ENCODE measurements around the gene GZMB. TPM values are rescaled to one million over a fixed set of nuclear protein-coding genes. Genes with fewer than 3 reads are reported as not detected.

GZMB gene
- total and polyA plus RNA-seq, 2 of the 13 experiments (the other 11 are each of a cell fraction or from before 2014, with no cell fraction given) = 0.12 TPM; not detected in 1

- TF ChIP-seq ZNF775 (CRISPR knock-in tag; IDR thresholded peaks at IDR 0.05; ENCODE audit: borderline replicate concordance) = no peak
- TF ChIP-seq PHF5A (CRISPR knock-in tag; IDR thresholded peaks at IDR 0.05; ENCODE audit: low read depth, unreplicated experiment) = no peak
- TF ChIP-seq ZFP37 (CRISPR knock-in tag; IDR thresholded peaks at IDR 0.05; ENCODE audit: borderline replicate concordance) = no peak
- TF ChIP-seq MLXIP (CRISPR knock-in tag; IDR thresholded peaks at IDR 0.05; ENCODE audit: borderline replicate concordance) = no peak
- no peak for TF ChIP-seq HOXD1 (CRISPR knock-in tag; IDR thresholded peaks at IDR 0.05)
- TF ChIP-seq KLF12 (CRISPR knock-in tag; IDR thresholded peaks at IDR 0.05; ENCODE audit: borderline replicate concordance) = no peak
- TF ChIP-seq TARDBP (CRISPR knock-in tag; IDR thresholded peaks at IDR 0.05) = no peak
These were observed 20.2 kb downstream of the GZMB start (continued) for GRCh38 chr14:24613747-24614146.

- no peaks in the 10 kb centered on the region for H3K36me3 ChIP-seq (replicated peaks in 1 of 2; ENCODE audit: control insufficient read depth in 1 of 2, insufficient read depth in 2 of 2, low read length in 2 of 2)
- H3K27me3 ChIP-seq (ENCODE audit: control insufficient read depth in 1 of 2, insufficient read depth in 2 of 2, low read length in 2 of 2) = no peaks in the 10 kb centered on the region
- H3K4me2 ChIP-seq (ENCODE audit: low read depth, low read length) = no peak overlapping the region
- no peak overlapping the region for H3K9ac ChIP-seq (ENCODE audit: insufficient read depth, low read depth, low read length)
- intact Hi-C loops (cut with micrococcal nuclease; ENCODE audit: unreplicated experiment) = no loop called here
- no peak for DNase-seq (ENCODE audit: low spot score)
- 0% methylated on average over 1 of the region's 1 CpG for WGBS (ENCODE audit: low lambda C conversion rate)
- H4K20me1 ChIP-seq (ENCODE audit: insufficient read depth, low read length) = no peaks in the 10 kb centered on the region
- H3K4me1 ChIP-seq (ENCODE audit: insufficient read depth, low read length) = peaks cover under 1% of the 10 kb centered on the region; the same call in 1 of the 2 replicates
- no peaks in the 10 kb centered on the region for H3K79me2 ChIP-seq (ENCODE audit: insufficient read depth, low read length)
- no peak overlapping the region for H2AFZ ChIP-seq (ENCODE audit: low read length)
- no peak for FAIRE-seq
- H3K9me3 ChIP-seq (ENCODE audit: low read length) = no peaks in the 10 kb centered on the region
- ChIA-PET CTCF (ENCODE audit: low intra/inter-chr PET ratio, low total read pairs) (no interaction called here), POLR2A (no interaction called here)
- no peak overlapping the region for H3K27ac ChIP-seq (ENCODE audit: extremely low read length, insufficient read depth, low read length)
- in situ Hi-C loops (cut with HindIII; ENCODE audit: extremely low pct_ligation_motif_present, low pct_unique_long_range_greater_than_20kb) = no loop called here
- no TSS peak for BruUV-seq (replicated peaks)
- no peak overlapping the region for H3K4me3 ChIP-seq (replicated peaks in 1 of 3; ENCODE audit: insufficient read depth in 1 of 3, low read depth in 2 of 3, low read length in 3 of 3)
- no peak for ATAC-seq
- TF ChIP-seq ZNF737 (CRISPR knock-in tag; IDR thresholded peaks at IDR 0.05; ENCODE audit: borderline replicate concordance) = no peak
- TF ChIP-seq PLRG1 (conservative IDR thresholded peaks at IDR 0.05) = no peak
- no peak for TF ChIP-seq ZNF512B (CRISPR knock-in tag; IDR thresholded peaks at IDR 0.05; ENCODE audit: borderline replicate concordance)
- no peak for TF ChIP-seq HNRNPLL (IDR thresholded peaks at IDR 0.05; ENCODE audit: low read depth, low read length, poor library complexity, severe bottlenecking)
- TF ChIP-seq ZNF691 (CRISPR knock-in tag; IDR thresholded peaks at IDR 0.05; ENCODE audit: borderline replicate concordance, low read depth) = no peak
- no peak for TF ChIP-seq FUBP1 (CRISPR knock-in tag; IDR thresholded peaks at IDR 0.05; ENCODE audit: borderline replicate concordance)
- no peak for TF ChIP-seq NFE2L1 (CRISPR knock-in tag; IDR thresholded peaks at IDR 0.05; ENCODE audit: borderline replicate concordance)
- TF ChIP-seq POLR2AphosphoS2 (IDR thresholded peaks at IDR 0.05; ENCODE audit: low read depth, low read length) = no peak
These were observed 20.7 kb downstream of the GZMB start for GRCh38 chr14:24613241-24613640.
